Prostate gland (tissue), 1 donor: Measurements from ENCODE around the gene ITGB8.

Source experiments
- POLR2A ChIP-seq: fragments of 450-650 bp; IDR thresholded peaks from one replicate; pipeline ENCODE4 v1.6.1; 2016; ENCODE audit warnings: antibody characterized with exemption, mild to moderate bottlenecking
- POLR2AphosphoS5 ChIP-seq: sonication (generic); formaldehyde crosslinking; IDR thresholded peaks from one replicate; pipeline ENCODE4 v1.6.1; 2017; ENCODE audit warnings: antibody characterized with exemption

- TF ChIP-seq POLR2AphosphoS5 (no peak), POLR2A (no peak)
These were observed 72.6 kb downstream of the ITGB8 start for GRCh38 chr7:20403331-20403730.
